HG03520 (cell line): ENCODE results near the gene LCN12.

Experiments used
- ATAC-seq: cut with Tn5 transposase; IDR thresholded peaks from one replicate; pipeline ENCODE4 v1.9.1; 2021; ENCODE audit warnings: mild to moderate bottlenecking, moderate library complexity; ENCODE audit not compliant: unreplicated experiment

Gene LCN12

GRCh38 chr9:136972335-136972734 is 20.3 kb downstream of the LCN12 start:
- no peak for ATAC-seq

GRCh38 chr9:136972743-136973142 is 20.7 kb downstream of the LCN12 start:
- no peak for ATAC-seq

GRCh38 chr9:136973618-136974617 is 21.8 kb downstream of the LCN12 start:
- ATAC-seq: no peak

- no peak for ATAC-seq
These were observed 22.9 kb downstream of the LCN12 start for GRCh38 chr9:136974817-136975535.

- no peak for ATAC-seq
These were observed 23.6 kb downstream of the LCN12 start for GRCh38 chr9:136975644-136976043.

GRCh38 chr9:136977223-136977622 is 25.1 kb downstream of the LCN12 start, which contains the start of gene PTGDS:
PTGDS (plus strand) TSS chr9:136977504; CDS start chr9:136977579, 75 bp downstream.
- ATAC-seq: no peak

GRCh38 chr9:136977649-136978072 is 25.6 kb downstream of the LCN12 start:
- no peak for ATAC-seq

GRCh38 chr9:136978073-136978864 is 26.2 kb downstream of the LCN12 start:
- ATAC-seq: no peak

GRCh38 chr9:136978865-136979544 is 26.9 kb downstream of the LCN12 start:
- ATAC-seq: no peak

- no peak for ATAC-seq
These were observed 27.9 kb downstream of the LCN12 start for GRCh38 chr9:136979769-136980587.

GRCh38 chr9:136980669-136981478 is 28.8 kb downstream of the LCN12 start:
- no peak for ATAC-seq

- no peak for ATAC-seq
These were observed 29.6 kb downstream of the LCN12 start for GRCh38 chr9:136981588-136982231.

GRCh38 chr9:136982232-136983051 is 30.4 kb downstream of the LCN12 start, which contains the start of gene LCNL1:
LCNL1 (plus strand) TSS chr9:136982993; CDS start chr9:136983587, 594 bp downstream.
- no peak for ATAC-seq

- no peak for ATAC-seq
These were observed 31.1 kb downstream of the LCN12 start for GRCh38 chr9:136983167-136983566.

- ATAC-seq: no peak
These were observed 31.7 kb downstream of the LCN12 start for GRCh38 chr9:136983656-136984314.

- ATAC-seq: no peak
These were observed 32.5 kb downstream of the LCN12 start for GRCh38 chr9:136984464-136985026.
